Psoas muscle (tissue), 8 donors: ENCODE measurements around the gene SNORC. TPM values are rescaled to one million over a fixed set of nuclear protein-coding genes. Genes with fewer than 3 reads are reported as not detected.

Experiments
- ATAC-seq, 4 donors: fragments of 200-7000 bp; cut with Tn5 transposase; one replicate each; pipeline ENCODE4 v1.9.1; 2020; ENCODE audit warnings: moderate library complexity in 3 of 4, mild to moderate bottlenecking in 2 of 4
- DNase-seq, 2 donors: peaks; one replicate each; pipeline ENCODE4 v3.0.0-alpha.2; 2020
- H3K27ac ChIP-seq: fragments of 200-600 bp; one replicate; pipeline ENCODE4 v1.8.0; 2022
- H3K27me3 ChIP-seq, 3 donors: fragments of 200-600 bp in 1 of 3; one replicate each; pipeline versions ENCODE4 v1.6.1 to v1.8.0; 2013 to 2022; ENCODE audit warnings: low read length in 2 of 3, mild to moderate bottlenecking in 2 of 3, moderate library complexity in 1 of 3; ENCODE audit not compliant: insufficient read depth in 3 of 3
- H3K36me3 ChIP-seq, 2 donors: fragments of 200-600 bp in 1 of 2; one replicate each; pipeline versions ENCODE4 v1.6.1 to v1.8.0; 2013 to 2022; ENCODE audit warnings: low read depth in 1 of 2, mild to moderate bottlenecking in 1 of 2, moderate library complexity in 1 of 2; ENCODE audit not compliant: insufficient read depth in 1 of 2
- H3K4me1 ChIP-seq: fragments of 200-600 bp; one replicate; pipeline ENCODE4 v1.8.0; 2022
- H3K4me3 ChIP-seq: fragments of 200-600 bp; one replicate; pipeline ENCODE4 v1.8.0; 2022; ENCODE audit warnings: mild to moderate bottlenecking
- H3K9me3 ChIP-seq: fragments of 200-600 bp; one replicate; pipeline ENCODE4 v1.8.0; 2022
- CTCF ChIP-seq: fragments of 200-600 bp; IDR thresholded peaks from one replicate; pipeline ENCODE4 v1.8.0; 2022; ENCODE audit warnings: antibody characterized with exemption
- WGBS, 3 donors: extraction: QIAGEN DNeasy Blood & Tissue Kit; methylation state at CpG; one replicate each; pipeline versions ENCODE4 v1.1.6 to v1.1.7; 2013; 5-methylcytosine and 5-hydroxymethylcytosine counted together
- intact Hi-C, 2 donors: fragments of 100-400 bp; cut with DNase I; formaldehyde crosslinking; loops; one replicate each; pipeline versions ENCODE4 v1.11.0 to v1.14.2; 2022
- polyA plus RNA-seq, 3 donors: library from polyadenylated mRNA; stranded (reverse); fragments of 200-250 nt; gene quantifications; one replicate each; pipeline ENCODE4 v1.2.3, GENCODE V29; 2013
- total RNA-seq, 4 donors: library from RNA; stranded (reverse); fragmentation: NEBNext Ultra II Directional in 2 of 4; extraction: Animal tissue kit (Norgen Biotek cat#: 25700) in 2 of 4; gene quantifications; one replicate each; pipeline versions ENCODE4 v1.2.1 to v1.2.4, GENCODE V29; 2021 to 2023
- donor health status: healthy with polysubstance abuse.
- donor health status: DM: no; HTN: no; CAD: no; lungs with moderate emphysema.
- donor health status: Bipolar disorder and iron deficiency.
- donor health status: healthy.
- donor health status: DM: yes; HTN: yes; CAD: no.
- donor health status: DM: no; HTN: no; CAD: no.
- donor health status: DM: no; HTN: no; CAD: no.
- donor health status: DM: yes; HTN: yes; CAD: no.

SNORC gene
- total and polyA plus RNA-seq, 7 donors, result 0.06 to 2.1 (median 0.63) TPM

- Histone ChIP-seq H3K36me3 (no peaks in the 10 kb centered on the region), H3K27me3 (no peaks in the 10 kb centered on the region), H3K4me3 (no peak overlapping the region), H3K27ac (no peak overlapping the region), H3K4me1 (no peaks in the 10 kb centered on the region), H3K9me3 (no peaks in the 10 kb centered on the region)
- no peak for TF ChIP-seq CTCF
- WGBS, 3 donors, result 88 to 92% (median 89%) methylated on average over 20 of the region's 20 CpGs
- DNase-seq (no peak), ATAC-seq (no peak)
- intact Hi-C loops, result loop anchor here in 1 of 2 donors (10.0 kb wide), 1 partner anchor 162 kb away; no protein-coding TSS in a partner anchor
Measured at GRCh38 chr2:232882505-232883115, 12.5 kb downstream of the SNORC start.

DNA sequence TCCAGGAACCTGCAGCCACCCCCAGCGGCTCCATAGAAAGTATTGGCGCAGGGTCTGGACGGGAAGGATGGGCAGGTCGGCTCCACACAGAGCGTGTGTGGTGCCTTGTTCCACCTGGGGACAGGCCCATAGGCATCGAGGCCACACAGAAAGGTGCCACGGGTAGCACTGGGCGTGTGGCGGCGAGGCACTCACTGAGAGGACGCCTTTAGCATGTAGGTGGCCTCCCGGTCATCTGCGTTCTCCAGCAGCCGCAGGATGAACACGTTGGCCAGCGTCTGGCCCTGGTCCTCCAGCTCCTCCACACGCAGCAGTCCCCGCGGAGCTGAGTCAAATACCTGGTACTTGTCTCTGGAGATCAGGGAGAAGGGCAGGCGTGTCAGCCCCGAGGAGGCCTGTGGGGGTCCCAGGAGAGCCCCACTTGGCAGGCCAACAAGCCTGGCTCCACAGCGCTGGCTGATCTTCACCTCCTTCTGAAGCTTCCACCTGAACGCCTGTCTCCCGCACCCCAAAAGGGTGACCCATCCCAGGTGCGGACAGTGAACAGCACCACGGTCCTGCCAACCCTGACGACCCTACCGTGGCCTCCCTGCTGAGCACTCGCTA, 13.2 kb downstream of the SNORC start:
- WGBS, 3 donors, result 89 to 90% (median 89%) methylated on average over 29 of the region's 29 CpGs
- no peaks in the 10 kb centered on the region for H3K27me3 ChIP-seq

GRCh38 chr2:232884001-232884421, 13.9 kb downstream of the SNORC start:
- Histone ChIP-seq H3K4me1 (no peaks in the 10 kb centered on the region), H3K27me3 (no peaks in the 10 kb centered on the region), H3K9me3 (no peaks in the 10 kb centered on the region), H3K36me3 (no peaks in the 10 kb centered on the region), H3K4me3 (no peak overlapping the region), H3K27ac (no peak overlapping the region)
- DNase-seq, result no peak
- no peak for ATAC-seq
- no peak for TF ChIP-seq CTCF
- WGBS, 3 donors, result 78 to 84% (median 80%) methylated on average over 11 of the region's 11 CpGs
- intact Hi-C loops, result loop anchor here in 1 of 2 donors (10.0 kb wide), 1 partner anchor 161 kb away; no protein-coding TSS in a partner anchor

More for the DNA sequence above, 13.2 kb downstream of the SNORC start:
- H3K27ac ChIP-seq, result no peak overlapping the region
- TF ChIP-seq CTCF, result no peak
- intact Hi-C loops, result loop anchor here in 1 of 2 donors (10.0 kb wide), 1 partner anchor 162 kb away; no protein-coding TSS in a partner anchor
- ATAC-seq (no peak), DNase-seq (peak in 1 of 2 donors; percentile 6)
- no peaks in the 10 kb centered on the region for H3K36me3 ChIP-seq
- no peak overlapping the region for H3K4me3 ChIP-seq
- H3K9me3 ChIP-seq, result no peaks in the 10 kb centered on the region
- H3K4me1 ChIP-seq, result no peaks in the 10 kb centered on the region

DNA sequence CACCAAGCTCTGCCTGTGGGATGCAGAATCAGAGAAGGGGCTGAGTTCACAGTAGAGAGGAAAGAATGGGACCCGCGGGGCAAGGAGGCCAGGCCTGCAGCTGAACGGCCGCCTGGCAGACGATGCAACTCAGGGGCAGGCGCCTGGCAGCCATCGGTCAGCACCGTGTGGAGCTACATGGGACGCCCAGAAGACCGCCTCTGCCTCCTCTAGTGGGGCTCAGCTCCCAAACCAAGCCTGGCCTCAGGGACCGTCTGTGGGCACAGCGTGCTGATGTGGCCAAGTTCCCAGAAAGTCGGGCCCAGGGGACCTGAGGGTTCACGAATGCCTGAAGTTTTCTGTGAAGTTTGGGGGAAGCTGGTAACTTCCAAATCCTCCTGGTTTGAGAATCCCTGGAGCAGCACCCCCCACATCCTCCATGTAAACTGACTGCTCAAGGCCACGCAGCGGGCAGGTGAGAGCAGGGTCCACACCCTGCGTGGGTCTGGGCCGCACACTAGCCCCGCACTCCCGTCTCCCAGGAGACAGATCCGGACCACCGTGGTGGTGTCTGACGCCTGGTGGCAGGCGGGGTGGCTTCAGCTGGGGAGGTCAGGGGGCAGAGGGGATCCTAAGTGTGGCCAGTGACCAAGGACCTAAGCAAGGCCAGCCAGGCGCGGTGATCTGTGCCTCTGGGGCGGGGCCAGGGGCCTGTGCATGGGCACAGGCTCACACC, 14.6 kb downstream of the SNORC start:
- no peaks in the 10 kb centered on the region for H3K27me3 ChIP-seq
- H3K36me3 ChIP-seq, result no peaks in the 10 kb centered on the region
- H3K27ac ChIP-seq, result no peak overlapping the region
- intact Hi-C loops, result loop anchor here in 1 of 2 donors (10.0 kb wide), 1 partner anchor 160 kb away; no protein-coding TSS in a partner anchor
- no peaks in the 10 kb centered on the region for H3K9me3 ChIP-seq
- ATAC-seq (no peak), DNase-seq (peak; percentile 10 to 30)
- no peaks in the 10 kb centered on the region for H3K4me1 ChIP-seq
- H3K4me3 ChIP-seq, result no peak overlapping the region
- WGBS, 3 donors, result 72 to 85% (median 84%) methylated on average over 27 of the region's 27 CpGs
- no peak for TF ChIP-seq CTCF
